LNCaP clone FGC (cell line): ENCODE measurements around the gene CHMP1A.

ENCODE experiments used
- DNase-seq: peaks from one replicate; pipeline ENCODE4 v3.0.0-alpha.2; 2011; ENCODE audit warnings: low read depth
- H3K4me3 ChIP-seq: 2 replicates; pipeline ENCODE4 v1.5.1; 2011; ENCODE audit warnings: mild to moderate bottlenecking, low read depth, low read length, control low read depth
- TF ChIP-seq, protein P1 (sequence below): IDR thresholded peaks from 2 replicates; pipeline ENCODE4 v1.5.1; 2012; ENCODE audit warnings: mild to moderate bottlenecking; ENCODE audit not compliant: control insufficient read depth, insufficient read depth; ENCODE audit errors: extremely low read depth

Gene CHMP1A

DNA sequence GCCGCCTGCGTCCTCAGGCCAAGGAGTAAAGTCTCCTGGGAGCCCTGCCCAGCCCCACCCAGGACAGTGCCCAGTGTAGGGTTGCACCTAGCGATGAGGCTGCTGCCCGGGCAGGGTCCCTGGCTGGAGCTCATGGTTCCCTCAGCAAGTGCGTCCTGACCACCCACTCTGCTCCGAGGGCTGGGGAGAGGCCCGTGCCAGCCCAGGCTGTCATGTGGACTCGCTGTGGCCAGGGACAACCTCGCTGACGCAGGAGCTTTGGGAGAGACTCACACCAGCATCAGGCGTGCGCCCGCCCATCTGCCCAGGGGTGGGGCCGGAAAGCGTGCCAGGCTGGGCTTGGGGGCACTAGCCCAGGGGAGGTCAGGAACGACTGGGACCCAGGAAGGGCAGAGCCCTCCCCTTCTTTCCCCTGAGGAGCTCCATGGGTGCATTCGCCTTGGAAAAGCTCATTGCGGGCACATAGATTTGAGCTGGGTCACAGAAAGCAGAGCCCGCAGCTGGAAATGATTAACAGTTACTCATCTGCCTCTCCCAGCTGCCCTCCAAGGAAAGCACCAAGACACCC lies 24.4 kb downstream of the CHMP1A start:
- H3K4me3 ChIP-seq, result no peak overlapping the region
- no peak for DNase-seq
- TF ChIP-seq, protein P1, sequence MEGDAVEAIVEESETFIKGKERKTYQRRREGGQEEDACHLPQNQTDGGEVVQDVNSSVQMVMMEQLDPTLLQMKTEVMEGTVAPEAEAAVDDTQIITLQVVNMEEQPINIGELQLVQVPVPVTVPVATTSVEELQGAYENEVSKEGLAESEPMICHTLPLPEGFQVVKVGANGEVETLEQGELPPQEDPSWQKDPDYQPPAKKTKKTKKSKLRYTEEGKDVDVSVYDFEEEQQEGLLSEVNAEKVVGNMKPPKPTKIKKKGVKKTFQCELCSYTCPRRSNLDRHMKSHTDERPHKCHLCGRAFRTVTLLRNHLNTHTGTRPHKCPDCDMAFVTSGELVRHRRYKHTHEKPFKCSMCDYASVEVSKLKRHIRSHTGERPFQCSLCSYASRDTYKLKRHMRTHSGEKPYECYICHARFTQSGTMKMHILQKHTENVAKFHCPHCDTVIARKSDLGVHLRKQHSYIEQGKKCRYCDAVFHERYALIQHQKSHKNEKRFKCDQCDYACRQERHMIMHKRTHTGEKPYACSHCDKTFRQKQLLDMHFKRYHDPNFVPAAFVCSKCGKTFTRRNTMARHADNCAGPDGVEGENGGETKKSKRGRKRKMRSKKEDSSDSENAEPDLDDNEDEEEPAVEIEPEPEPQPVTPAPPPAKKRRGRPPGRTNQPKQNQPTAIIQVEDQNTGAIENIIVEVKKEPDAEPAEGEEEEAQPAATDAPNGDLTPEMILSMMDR, result no peak

DNA sequence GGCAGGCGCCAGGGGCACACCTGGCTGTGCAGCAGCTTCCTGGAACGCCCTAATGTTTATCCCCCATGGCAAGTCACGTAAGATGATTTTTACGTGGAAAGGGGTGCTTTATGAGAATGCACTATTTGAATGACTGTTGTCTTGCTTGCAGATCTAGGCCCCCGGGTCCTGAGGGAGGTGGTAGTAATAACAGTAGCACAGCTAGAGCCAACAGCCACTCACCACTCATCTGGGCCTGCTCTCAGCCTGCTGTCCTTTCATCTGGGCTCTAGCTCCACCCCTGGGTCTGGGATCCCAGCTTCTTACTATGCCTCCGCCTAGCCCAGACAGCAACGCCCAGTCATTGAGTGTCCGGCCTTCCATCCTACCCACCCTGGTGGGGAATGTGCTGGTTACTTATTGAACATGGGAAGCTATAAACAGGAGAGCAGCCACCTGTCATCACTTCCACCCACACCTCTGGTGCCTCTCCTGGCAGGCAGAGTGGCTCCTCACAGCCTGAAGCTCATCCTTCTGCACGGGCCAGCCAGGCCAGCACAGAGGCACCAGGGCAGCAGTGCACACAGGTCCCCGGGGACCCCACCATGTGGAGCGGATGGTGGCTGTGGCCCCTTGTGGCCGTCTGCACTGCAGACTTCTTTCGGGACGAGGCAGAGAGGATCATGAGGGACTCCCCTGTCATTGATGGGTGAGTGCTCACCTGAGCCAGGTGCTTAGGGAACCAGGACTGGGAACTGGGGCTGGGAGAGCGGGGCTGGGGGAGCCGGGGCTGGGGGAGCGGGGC lies 27.5 kb downstream of the CHMP1A start:
- TF ChIP-seq, protein P1, result no peak

DNA sequence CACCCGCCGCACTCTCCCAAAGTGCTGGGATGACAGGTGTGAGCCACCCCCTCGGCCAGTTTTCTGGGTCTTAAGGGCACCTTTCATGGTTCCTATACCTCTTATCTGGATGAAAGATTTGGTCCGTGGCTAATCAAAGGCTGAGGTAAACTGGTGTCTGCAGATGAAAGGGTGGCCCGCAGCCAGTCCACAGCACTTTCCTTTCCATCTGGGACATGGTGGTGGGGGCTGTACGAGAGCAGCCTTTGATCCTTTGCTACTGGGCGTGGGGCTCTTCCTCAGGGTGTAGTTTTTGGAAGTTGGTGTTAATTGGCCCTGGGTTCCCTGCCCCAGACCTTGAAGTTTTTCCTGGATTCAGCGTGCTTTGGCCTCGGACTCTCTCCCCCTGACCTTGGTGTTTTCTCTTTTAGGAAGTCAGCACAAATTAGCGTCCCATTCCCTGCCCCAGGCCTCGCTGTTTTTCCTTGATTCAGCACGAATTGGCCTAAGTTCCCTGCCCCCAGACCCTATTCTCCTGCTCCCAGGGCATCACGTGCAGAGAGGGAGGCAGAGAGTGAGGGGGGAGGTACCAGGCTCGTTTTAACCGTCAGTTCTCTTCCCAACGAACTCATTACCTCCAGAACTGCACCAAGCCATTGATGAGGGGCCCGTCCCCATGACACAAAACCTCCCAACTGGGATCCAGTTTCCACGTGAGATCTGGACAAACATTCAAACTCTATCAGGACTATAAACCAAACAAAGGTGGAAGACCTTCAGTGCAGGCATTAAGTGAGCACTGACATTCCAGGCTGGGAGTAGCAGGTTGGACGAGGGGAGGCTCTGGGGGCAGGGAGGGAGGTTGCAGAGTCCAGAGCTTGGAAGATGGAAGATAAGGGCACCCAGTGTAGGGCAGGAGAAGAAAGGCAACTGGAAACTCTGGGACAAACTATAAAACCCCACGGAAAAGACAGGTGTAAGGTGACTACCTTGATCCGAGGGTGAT lies 32.4 kb downstream of the CHMP1A start:
- TF ChIP-seq, protein P1, result no peak
- DNase-seq, result no peak
- no peak overlapping the region for H3K4me3 ChIP-seq

More for the DNA sequence above, 27.5 kb downstream of the CHMP1A start:
- no peak for DNase-seq
- no peak overlapping the region for H3K4me3 ChIP-seq

DNA sequence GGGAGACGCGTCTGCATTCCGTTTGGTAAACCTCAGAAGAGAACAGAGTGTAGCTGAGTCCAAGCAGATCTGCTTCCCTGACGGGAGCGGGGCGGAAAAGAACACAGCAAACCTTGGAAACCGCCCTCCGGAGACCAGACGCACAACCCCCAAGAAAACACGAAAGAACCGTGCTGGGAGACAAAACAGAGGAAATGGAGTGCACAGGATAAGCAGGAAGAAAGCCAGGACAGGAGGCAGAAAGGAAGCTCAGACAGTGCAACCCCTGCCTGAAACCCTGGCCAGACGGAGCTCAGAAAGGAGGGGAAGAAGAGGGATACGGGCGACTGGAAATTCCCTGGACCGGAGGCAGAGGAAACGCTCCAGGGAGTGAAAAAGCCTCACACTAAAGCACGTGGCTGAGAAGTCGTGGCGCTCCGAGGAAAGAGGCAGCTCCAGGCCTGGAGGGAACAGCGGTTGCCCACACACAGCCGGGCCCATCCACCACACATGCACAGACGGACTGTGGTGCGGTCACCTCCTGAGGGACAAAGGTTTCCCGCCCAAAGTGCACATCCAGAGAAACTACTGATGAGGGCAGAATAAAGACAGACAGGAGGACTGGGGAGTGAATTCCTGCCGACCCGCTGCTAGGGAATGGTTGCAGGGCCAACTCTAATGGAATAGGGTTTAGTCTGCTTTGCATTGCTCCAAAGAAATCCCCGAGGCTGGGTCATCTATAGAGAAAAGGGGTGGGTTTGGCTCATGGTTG lies 33.8 kb downstream of the CHMP1A start:
- no peak for DNase-seq
- TF ChIP-seq, protein P1, result no peak
- no peak overlapping the region for H3K4me3 ChIP-seq

DNA sequence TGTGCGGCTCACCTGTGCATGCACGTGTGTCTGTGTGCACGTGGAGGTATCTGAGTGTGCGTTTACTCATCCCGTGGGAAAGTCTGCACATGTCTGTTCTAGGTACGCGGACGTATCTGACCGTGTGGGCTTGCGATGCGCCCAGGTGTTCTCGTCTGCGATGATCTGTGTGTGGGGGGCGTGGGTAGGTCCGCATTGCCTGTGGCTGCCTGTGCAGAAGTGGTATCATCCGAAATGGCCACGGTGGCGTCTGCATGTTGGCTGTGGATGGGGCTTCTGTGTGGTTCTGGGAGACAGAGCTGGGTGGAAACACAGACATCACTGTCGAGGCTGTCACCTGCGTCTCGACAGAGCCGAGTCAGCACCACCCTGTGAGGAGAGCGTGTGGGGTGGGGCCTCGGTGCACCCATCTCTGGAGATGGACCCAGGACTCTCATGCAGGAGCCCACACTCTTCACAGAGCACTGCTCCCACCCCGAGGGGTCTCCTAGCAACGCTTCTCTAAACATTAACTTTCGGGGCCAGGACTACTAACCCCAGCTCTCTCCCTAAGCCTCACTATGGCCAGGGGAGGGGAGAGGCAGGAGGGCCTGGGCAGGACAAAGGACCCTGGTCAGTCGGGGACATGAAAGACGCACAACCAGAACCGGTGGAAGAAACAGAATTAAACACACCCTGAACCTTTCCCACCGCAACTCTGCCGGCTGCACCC lies 35.7 kb downstream of the CHMP1A start:
- TF ChIP-seq, protein P1, result no peak
- DNase-seq, result no peak
- no peak overlapping the region for H3K4me3 ChIP-seq
